Lower leg skin (tissue), 4 donors: ENCODE results near the gene CHD2. TPM values are rescaled to one million over a fixed set of nuclear protein-coding genes. Genes with fewer than 3 reads are reported as not detected.

Source experiments
- DNase-seq, 2 donors: peaks; one replicate each; pipeline ENCODE4 v3.0.0-alpha.2; 2019; ENCODE audit warnings: low spot score in 2 of 2
- H3K4me3 ChIP-seq: fragments of 200-600 bp; sonication (generic); 2 replicates; pipeline ENCODE4 v1.5.1; 2017; ENCODE audit warnings: mild to moderate bottlenecking, low read depth; ENCODE audit not compliant: poor library complexity, severe bottlenecking
- POLR2A ChIP-seq, 2 donors: fragments of 450-650 bp; IDR thresholded peaks; one replicate each; pipeline ENCODE4 v1.6.1; 2016 to 2017; ENCODE audit warnings: antibody characterized with exemption in 2 of 2, mild to moderate bottlenecking in 1 of 2, moderate library complexity in 1 of 2
- WGBS, 2 donors: methylation state at CpG; one replicate each; pipeline ENCODE4 v1.1.5; 2018; 5-methylcytosine and 5-hydroxymethylcytosine counted together
- intact Hi-C: fragments of 100-400 bp; cut with DNase I; formaldehyde crosslinking; loops from one replicate; pipeline ENCODE4 v1.15.0; 2023; ENCODE audit warnings: low total_unique reads
- total RNA-seq, 4 donors: library from RNA; depleted of rRNA; stranded (reverse); fragments of >200 nt; gene quantifications; one replicate each; pipeline ENCODE4 v1.1.0, GENCODE V29; 2016
- TF ChIP-seq, protein P1 (sequence below), 3 donors: fragments of 450-650 bp; IDR thresholded peaks; one replicate each; pipeline ENCODE4 v1.5.1; 2016; ENCODE audit warnings: antibody characterized with exemption in 3 of 3, mild to moderate bottlenecking in 3 of 3, moderate library complexity in 2 of 3

Gene CHD2
- total RNA-seq, 4 donors from 2014 or later, result 75.8 to 175 (median 88.6) TPM

DNA sequence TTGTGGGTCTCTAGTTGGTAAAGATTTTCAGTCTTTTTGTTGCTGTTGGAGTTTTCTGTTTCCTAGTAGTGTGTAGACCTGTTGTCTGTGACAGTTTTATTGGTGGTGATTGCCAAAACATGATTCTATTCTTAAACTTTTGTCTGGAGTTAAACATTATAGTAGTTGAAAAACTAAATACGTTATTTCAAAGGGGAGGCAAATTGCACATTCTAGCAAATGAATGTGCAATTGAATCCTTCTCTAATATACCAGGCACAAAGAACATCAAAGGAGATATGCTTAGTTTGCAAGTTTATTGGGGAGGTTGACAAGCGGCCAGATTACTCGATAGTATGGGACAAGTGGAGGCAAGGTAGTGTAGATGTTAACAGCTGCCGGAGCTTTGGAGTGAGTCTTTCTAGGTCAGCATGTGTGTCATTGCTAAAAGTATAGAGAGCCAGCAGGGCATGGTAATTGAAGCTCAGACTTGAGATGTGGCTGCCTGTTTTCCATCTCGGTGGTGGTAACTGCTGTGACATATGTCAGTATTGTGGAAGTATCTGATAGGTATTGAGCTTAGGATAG, 20.6 kb downstream of the CHD2 start:
- 41 to 49% methylated on average over 5 of the region's 5 CpGs for WGBS, 2 donors
- intact Hi-C loops, result no loop called here
- TF ChIP-seq, protein P1, sequence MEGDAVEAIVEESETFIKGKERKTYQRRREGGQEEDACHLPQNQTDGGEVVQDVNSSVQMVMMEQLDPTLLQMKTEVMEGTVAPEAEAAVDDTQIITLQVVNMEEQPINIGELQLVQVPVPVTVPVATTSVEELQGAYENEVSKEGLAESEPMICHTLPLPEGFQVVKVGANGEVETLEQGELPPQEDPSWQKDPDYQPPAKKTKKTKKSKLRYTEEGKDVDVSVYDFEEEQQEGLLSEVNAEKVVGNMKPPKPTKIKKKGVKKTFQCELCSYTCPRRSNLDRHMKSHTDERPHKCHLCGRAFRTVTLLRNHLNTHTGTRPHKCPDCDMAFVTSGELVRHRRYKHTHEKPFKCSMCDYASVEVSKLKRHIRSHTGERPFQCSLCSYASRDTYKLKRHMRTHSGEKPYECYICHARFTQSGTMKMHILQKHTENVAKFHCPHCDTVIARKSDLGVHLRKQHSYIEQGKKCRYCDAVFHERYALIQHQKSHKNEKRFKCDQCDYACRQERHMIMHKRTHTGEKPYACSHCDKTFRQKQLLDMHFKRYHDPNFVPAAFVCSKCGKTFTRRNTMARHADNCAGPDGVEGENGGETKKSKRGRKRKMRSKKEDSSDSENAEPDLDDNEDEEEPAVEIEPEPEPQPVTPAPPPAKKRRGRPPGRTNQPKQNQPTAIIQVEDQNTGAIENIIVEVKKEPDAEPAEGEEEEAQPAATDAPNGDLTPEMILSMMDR (IDR thresholded peaks at IDR 0.05), result no peak
- no peak for TF ChIP-seq POLR2A (IDR thresholded peaks at IDR 0.05)
- no peak overlapping the region for H3K4me3 ChIP-seq
- DNase-seq, result no peak

DNA sequence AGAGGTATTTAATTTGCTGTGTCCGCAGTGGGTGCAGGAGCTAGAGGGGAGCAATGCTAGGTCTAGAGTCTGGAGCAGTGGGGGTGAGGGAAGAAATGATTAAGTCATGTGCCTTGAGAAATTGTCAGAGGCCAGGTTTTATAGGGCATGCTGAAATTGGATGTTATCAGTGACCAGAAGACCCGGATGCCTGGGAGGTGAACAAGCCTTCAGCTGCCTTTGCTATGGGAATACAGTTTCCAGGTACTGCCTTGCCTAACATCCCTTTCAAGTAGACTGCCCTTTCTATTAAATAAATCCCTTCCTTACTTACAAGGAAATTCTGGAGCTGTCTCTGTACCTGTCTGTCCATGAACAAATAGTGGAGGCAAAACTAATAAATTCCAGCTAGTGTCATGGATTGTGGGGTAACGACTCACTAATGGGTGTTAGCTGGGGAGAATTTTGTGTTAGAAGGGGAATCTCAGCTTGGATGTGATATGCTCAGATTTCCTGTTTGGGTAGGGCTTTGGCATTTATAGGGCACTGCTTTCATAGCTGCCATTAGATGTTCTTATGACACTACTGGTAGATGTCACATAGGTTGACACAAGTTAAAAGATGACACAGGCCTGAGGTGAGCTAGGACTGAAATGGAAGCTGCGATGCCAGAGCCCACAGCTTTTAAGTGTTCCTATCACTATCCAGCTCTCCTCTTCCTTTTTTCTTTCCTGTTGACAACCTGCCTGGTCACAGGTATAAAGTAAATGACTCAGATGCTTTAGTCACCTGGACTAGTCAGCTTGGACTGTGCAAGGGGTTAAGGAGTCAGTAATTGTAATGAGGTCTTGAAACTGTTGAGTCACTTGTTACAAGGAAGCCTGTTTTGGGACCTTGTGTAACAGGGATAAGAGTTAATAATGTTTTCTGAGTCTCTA, 21.3 kb downstream of the CHD2 start:
- no peak for TF ChIP-seq POLR2A (IDR thresholded peaks at IDR 0.05)
- TF ChIP-seq, protein P1 (IDR thresholded peaks at IDR 0.05), result no peak
- DNase-seq, result no peak
- H3K4me3 ChIP-seq, result no peak overlapping the region
- WGBS, 2 donors, result 68 to 69% methylated on average over 4 of the region's 4 CpGs
- intact Hi-C loops, result no loop called here

DNA sequence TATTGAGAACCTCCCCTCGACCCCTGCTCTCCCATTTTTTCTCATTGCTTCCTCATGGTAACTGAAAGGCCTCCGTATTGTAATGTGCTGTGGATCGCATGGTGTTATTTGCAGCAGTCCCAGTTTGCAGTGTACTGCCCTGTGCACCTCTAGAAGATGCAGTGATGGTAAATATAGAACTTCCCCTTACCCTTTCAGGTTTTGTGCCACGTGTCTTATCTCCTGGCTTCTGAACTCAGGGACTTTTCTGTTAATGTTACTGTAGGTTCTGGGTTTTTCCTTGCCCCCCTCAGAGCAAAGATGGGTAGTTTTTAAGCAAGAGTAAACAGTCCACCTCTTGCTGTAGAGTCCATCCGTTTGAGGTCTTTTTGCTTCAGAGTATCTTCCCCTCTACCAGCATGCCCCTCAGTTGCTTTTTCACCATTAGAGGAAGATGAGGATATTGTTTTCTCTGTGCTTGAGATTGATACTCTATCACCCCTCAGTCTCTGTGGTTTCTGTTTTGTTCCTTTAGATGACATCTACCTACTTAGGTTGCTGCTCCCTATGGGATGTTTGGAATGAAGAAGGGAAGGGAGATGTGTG, 22.4 kb downstream of the CHD2 start:
- 73 to 74% methylated on average over 5 of the region's 5 CpGs for WGBS, 2 donors
- TF ChIP-seq, protein P1 (IDR thresholded peaks at IDR 0.05), result no peak
- no peak for TF ChIP-seq POLR2A (IDR thresholded peaks at IDR 0.05)
- intact Hi-C loops, result no loop called here
- no peak for DNase-seq
- no peak overlapping the region for H3K4me3 ChIP-seq

DNA sequence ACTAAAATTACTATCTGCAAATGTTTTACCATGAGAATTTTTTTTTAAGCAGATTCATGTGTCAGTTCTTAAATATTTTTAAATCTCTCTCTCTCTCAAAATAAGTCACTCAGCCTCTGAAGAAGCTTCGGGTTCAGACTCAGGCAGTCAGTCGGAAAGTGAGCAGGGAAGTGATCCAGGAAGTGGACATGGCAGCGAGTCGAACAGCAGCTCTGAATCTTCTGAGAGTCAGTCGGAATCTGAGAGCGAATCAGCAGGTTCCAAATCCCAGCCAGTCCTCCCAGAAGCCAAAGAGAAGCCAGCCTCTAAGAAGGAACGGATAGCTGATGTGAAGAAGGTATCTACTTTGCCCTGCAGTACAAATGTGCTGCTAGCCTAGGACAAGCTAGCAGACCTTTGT, 24.1 kb downstream of the CHD2 start:
- H3K4me3 ChIP-seq, result no peak overlapping the region
- intact Hi-C loops, result no loop called here
- no peak for DNase-seq
- TF ChIP-seq, protein P1 (IDR thresholded peaks at IDR 0.05), result no peak
- no peak for TF ChIP-seq POLR2A (IDR thresholded peaks at IDR 0.05)
- 48 to 64% methylated on average over 7 of the region's 7 CpGs for WGBS, 2 donors

DNA sequence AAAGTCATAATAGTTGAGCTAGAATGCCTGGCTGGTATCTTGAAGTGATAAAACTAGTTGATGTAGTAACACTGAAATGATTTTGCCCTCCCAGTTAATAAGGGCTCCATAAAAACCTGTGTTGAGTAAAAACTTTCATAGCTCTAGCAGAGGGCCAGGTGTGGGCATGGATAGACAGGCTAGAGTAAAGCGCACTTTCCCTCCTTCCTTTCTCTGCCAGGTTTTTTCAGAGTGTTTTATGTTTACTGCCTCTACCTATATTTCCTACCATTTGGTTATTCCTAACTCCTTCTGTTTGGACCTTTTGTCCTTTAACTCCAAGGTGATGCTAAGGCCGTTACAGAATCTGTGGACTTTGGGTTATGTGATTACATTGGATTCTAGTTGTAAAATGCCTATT, 25.3 kb downstream of the CHD2 start:
- 95 to 98% methylated on average over 2 of the region's 2 CpGs for WGBS, 2 donors
- TF ChIP-seq, protein P1 (IDR thresholded peaks at IDR 0.05), result no peak
- no peak for TF ChIP-seq POLR2A (IDR thresholded peaks at IDR 0.05)
- intact Hi-C loops, result no loop called here

More for the DNA sequence above, 25.3 kb downstream of the CHD2 start:
- no peak overlapping the region for H3K4me3 ChIP-seq
- no peak for DNase-seq
